MM.1S (cell line): ENCODE data around the gene PACS2.

Experiments used
- CTCF ChIP-seq: fragments of 300-600 bp; sonication (generic); IDR thresholded peaks from 2 replicates; pipeline ENCODE4 v1.5.1; 2016; ENCODE audit warnings: antibody characterized with exemption, low read length, mixed read lengths
- EZH2 ChIP-seq: fragments of 300-600 bp; sonication (generic); optimal IDR thresholded peaks from 2 replicates; pipeline ENCODE3; 2017; ENCODE audit warnings: low read depth, mild to moderate bottlenecking, antibody characterized with exemption, low read length, mixed read lengths
- EZH2phosphoT487 ChIP-seq: fragments of 300-600 bp; sonication (generic); IDR thresholded peaks from 2 replicates; pipeline ENCODE4 v1.6.1; 2018; ENCODE audit warnings: antibody characterized with exemption, low read length

- TF ChIP-seq CTCF = no peak
- no peak for TF ChIP-seq EZH2
- TF ChIP-seq EZH2phosphoT487 = no peak
These were observed 31.5 kb upstream of the PACS2 start for GRCh38 chr14:105283028-105283427.
